SHP77 treated with DMSO at 0.1 percent for 48 hours (cell line): ENCODE data around the gene MAN1C1.
"Not testable (repeated sequence)": the region's sequence is repeated elsewhere in the genome, so short reads cannot be mapped to it uniquely, and the experiment has no call there.

Source experiments
- DNase-seq: peaks from one replicate; lab custom pipeline; 2025; lab: John Stamatoyannopoulos, UW

MAN1C1 gene

GRCh38 chr1:25636141-25636540, 19.6 kb downstream of the MAN1C1 start:
- not testable (repeated sequence) for DNase-seq

GRCh38 chr1:25640646-25641328, 24.2 kb downstream of the MAN1C1 start:
- DNase-seq: no peak

- DNase-seq: no peak
These were observed 24.7 kb downstream of the MAN1C1 start for GRCh38 chr1:25641329-25641725.

- DNase-seq: no peak
These were observed 25.5 kb downstream of the MAN1C1 start for GRCh38 chr1:25641931-25642573.

DNA sequence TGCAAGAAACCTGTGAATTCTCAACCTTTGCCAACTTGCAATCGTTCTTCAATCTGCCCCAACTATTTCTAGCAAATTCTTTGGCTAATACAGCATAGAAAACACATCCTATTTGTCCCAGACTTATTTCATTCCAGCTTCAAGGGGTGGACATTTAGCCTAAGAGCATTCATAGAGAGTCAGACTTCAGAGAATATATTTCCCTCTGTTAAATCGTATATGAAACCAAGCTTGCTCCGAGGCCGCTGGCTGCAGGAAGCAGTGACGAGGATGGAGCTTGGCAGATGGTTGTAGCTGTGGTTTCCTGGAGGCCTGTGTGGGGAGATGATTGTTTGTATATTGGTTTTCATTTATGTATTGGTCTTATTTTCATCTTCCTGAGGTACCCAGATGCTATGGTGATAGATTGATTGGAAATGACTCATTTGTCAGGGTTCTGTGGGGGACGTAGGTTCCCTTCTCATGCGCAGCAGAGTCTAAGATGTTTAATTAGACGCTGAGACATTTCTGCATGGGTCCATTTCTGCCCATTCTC, 26.1 kb downstream of the MAN1C1 start:
- no peak for DNase-seq

- DNase-seq: no peak
These were observed 27.3 kb downstream of the MAN1C1 start for GRCh38 chr1:25643929-25644328.

- DNase-seq: no peak
These were observed 28.4 kb downstream of the MAN1C1 start for GRCh38 chr1:25644962-25645361.

GRCh38 chr1:25645637-25646400, 29.2 kb downstream of the MAN1C1 start:
- no peak for DNase-seq

DNA sequence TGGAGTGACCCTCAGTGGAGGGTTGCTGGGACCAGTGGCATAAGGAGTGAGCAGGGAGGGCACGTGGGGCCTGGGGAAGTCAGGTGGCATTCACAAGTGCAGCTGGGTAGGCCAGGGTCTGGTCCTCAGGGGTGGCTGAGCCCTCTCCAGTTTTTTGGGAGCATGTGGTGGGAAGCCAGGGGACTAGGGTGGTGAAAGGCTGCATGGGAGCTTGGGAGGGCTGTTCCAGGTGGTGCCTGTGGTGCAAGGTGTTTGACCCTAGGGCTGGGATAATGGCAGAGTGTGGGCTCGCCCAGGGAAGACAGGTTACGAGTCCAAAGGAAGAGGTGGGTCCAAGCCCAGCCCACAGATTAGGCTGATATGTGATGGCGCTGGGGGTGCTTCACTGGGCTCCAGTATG, 30.5 kb downstream of the MAN1C1 start:
- no peak for DNase-seq

GRCh38 chr1:25647863-25648262, 31.3 kb downstream of the MAN1C1 start:
- no peak for DNase-seq

- DNase-seq: no peak
These were observed 32.3 kb downstream of the MAN1C1 start for GRCh38 chr1:25648681-25649440.

DNA sequence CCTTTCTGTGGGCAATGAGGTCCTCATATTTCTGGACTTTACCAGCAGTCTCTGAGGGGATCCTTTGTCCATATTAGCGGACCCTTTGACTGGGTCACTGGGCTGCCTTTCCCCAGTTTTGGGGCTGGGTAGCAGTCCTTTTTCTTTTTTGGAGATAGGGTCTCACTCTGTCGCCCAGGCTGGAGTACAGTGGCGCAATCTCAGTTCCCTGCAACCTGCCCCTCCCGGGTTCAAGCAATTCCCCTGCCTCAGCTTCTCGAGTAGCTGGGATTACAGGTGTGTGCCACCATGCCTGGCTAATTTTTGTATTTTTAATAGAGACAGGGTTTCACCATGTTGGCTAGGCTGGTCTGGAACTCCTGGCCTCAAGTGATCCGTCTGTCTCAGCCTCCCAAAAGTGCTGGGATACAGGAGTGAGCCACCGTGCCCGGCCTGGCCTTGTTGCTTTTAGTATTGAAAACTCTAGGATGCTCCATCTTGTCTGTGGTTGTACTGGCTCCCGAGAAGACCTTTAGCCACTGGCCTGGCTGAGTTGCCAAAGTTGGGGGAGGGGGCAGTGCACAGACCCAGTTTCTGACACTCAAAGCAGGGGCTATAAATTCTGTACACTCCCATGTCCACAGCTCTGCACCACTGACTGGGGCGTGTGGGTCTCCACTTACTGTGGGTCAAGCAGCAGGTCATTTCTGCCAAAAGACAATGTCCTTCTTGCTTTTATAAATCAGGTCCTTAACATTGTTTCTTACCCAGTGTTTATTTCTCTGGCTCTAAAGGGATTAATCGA, 33.1 kb downstream of the MAN1C1 start:
- DNase-seq: no peak

DNA sequence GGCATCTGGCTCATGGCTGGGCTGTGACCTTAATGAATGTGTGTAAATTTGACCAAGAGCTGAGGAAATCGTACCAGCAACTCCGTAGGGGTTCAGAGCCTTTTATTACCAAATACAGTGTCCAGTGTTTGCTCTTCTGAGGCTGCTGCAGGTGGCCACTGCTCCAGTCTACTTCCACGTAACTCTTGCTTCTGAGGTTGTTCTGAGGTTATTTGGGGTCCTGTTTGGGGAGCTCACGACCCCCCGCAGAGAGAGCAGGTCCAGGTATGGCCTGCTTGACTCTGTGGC, 33.6 kb downstream of the MAN1C1 start:
- DNase-seq: no peak

DNA sequence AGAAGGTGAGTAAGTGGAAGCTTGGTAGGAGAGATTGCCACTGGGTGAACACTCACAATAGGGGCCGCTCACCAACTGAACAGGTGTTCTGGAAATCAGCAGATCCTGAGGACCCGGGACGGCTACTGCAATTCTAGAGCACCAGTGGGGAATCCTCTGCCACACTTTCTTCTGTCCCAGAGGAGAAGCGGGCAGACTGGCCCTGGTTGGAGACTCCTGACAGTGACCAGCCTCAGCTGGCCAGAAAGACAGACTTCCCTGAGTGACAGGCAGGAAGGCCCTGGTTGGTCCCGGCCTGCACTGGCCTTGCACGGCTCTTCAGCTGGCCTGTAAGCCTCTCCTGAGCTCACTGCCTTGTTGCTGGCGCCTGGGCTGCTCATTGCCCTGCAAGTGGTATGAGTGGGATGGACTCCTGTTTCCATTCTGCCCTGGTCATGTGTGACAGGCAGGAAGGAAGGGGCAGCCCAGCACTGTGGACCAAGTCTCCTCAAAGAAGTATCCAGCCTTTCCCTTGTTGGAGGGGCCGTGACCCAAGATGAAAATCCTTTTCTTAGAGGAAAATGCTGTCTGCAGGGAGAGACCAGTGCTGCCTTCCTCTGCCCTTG, 34.5 kb downstream of the MAN1C1 start:
- no peak for DNase-seq

GRCh38 chr1:25651824-25652741, 35.5 kb downstream of the MAN1C1 start:
- DNase-seq: no peak

DNA sequence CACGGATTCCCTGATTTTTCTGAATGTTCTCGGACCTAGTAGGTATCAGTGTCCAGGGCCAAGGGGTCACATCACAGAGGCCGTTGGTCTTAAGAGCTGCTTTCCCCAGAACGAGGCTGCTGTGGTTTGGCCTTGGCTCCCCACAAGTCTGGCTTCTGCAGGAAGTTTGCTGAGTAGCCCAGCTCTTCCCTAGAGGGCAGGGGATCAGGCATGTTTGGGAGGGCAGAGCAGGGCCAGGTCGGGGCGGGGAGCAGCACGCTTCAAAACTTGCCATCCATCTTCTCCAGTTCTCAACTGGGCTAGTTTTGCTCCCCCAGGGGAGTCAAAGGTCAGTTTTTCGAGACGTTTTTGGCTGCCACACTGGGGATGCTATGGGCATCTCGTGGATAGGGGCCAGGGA, 37.0 kb downstream of the MAN1C1 start:
- no peak for DNase-seq

DNA sequence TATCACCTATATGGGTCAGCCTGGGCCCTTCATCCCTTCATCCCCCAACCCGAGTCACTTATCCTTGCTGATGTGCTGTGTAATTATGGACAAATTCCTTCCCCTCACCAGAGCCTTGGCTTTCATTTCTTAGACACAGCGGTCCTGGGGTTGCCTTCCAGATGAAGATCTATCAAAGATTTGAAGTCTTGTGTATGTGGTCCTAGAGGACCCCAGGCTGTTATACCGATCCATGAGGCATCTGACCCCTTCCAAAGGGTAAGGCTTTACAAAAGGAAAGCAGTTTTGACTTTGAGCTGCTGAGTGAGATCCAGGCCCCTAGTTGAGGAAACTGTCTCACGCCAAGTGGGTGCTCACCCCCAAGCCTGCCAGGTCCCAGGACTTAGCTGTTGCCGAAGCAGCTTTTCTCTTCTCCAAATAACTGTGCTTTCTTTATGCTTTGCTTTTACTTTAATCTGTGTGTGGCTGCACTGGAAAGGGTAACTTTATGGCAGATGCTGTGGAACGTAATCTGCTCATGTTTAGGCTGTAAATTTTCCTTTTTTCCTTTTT, 37.6 kb downstream of the MAN1C1 start:
- no peak for DNase-seq

- DNase-seq: no peak
These were observed 40.7 kb downstream of the MAN1C1 start for GRCh38 chr1:25657121-25657882.
